ENCODE data around the gene TUBB2A.
"Not testable (repeated sequence)": the region's sequence is repeated elsewhere in the genome, so short reads cannot be mapped to it uniquely, and the experiment has no call there.

Gene TUBB2A

GRCh38 chr6:3162067-3162497, 4.7 kb upstream of the TUBB2A start:
- no peak for DNase-seq
- intact Hi-C loops (cut with DNase I), result no loop called here

GRCh38 chr6:3159805-3160781, 2.7 kb upstream of the TUBB2A start:
- DNase-seq, result peak in 41 of 42 donors; percentile 38 to 90 (median 70)
- intact Hi-C loops (cut with DNase I), result loop anchor here (10.0 kb wide), 1 partner anchor 85 kb away; no protein-coding TSS in a partner anchor

GRCh38 chr6:3156184-3157130, 887 bp downstream of the TUBB2A start:
- intact Hi-C loops (cut with DNase I), result loop anchor here (10.0 kb wide), 1 partner anchor 88 kb away; no protein-coding TSS in a partner anchor

GRCh38 chr6:3155416-3155815, 1.9 kb downstream of the TUBB2A start:
- not testable (repeated sequence) for DNase-seq
- intact Hi-C loops (cut with DNase I), result loop anchor here (10.0 kb wide), 1 partner anchor 89 kb away; no protein-coding TSS in a partner anchor

More at GRCh38 chr6:3156184-3157130, 887 bp downstream of the TUBB2A start:
- peak in 38 of 42 donors; percentile 5 to 64 (median 37) for DNase-seq

- DNase-seq, result no peak
- intact Hi-C loops (cut with DNase I), result loop anchor here (10.0 kb wide), 1 partner anchor 92 kb away; no protein-coding TSS in a partner anchor
These were observed 4.7 kb downstream of the TUBB2A start for GRCh38 chr6:3152689-3153088.

GRCh38 chr6:3151691-3152090, 5.7 kb downstream of the TUBB2A start:
- DNase-seq, result peak in 8 of 42 donors; percentile 15 to 52 (median 27)
- intact Hi-C loops (cut with DNase I), result loop anchor here (10.0 kb wide), 1 partner anchor 93 kb away; no protein-coding TSS in a partner anchor

GRCh38 chr6:3147914-3148757, 9.2 kb downstream of the TUBB2A start:
- DNase-seq, result no peak
- intact Hi-C loops (cut with DNase I), result no loop called here

- DNase-seq, result no peak
- intact Hi-C loops (cut with DNase I), result no loop called here
These were observed 12.8 kb downstream of the TUBB2A start for GRCh38 chr6:3144571-3144970.

GRCh38 chr6:3143158-3143557, 14.2 kb downstream of the TUBB2A start:
- no peak for DNase-seq
- intact Hi-C loops (cut with DNase I), result no loop called here

- no peak for DNase-seq
- intact Hi-C loops (cut with DNase I), result no loop called here
These were observed 14.8 kb downstream of the TUBB2A start for GRCh38 chr6:3142536-3142935.

- DNase-seq, result no peak
- intact Hi-C loops (cut with DNase I), result no loop called here
These were observed 17.1 kb downstream of the TUBB2A start for GRCh38 chr6:3140201-3140600.

- intact Hi-C loops (cut with DNase I), result no loop called here
- DNase-seq, result peak in 22 of 42 donors; percentile 21 to 53 (median 31)
These were observed 18.0 kb downstream of the TUBB2A start for GRCh38 chr6:3139090-3139903.

GRCh38 chr6:3138341-3138740, 19.0 kb downstream of the TUBB2A start:
- intact Hi-C loops (cut with DNase I), result no loop called here
- no peak for DNase-seq

- intact Hi-C loops (cut with DNase I); DNase-seq: not testable (repeated sequence)
These were observed 19.5 kb downstream of the TUBB2A start for GRCh38 chr6:3137873-3138272.

GRCh38 chr6:3137057-3137777, 20.1 kb downstream of the TUBB2A start:
- intact Hi-C loops (cut with DNase I), result no loop called here
- DNase-seq, result peak in 1 of 42 donors; percentile 39

GRCh38 chr6:3136292-3137011, 20.9 kb downstream of the TUBB2A start:
- DNase-seq, result no peak
- intact Hi-C loops (cut with DNase I), result no loop called here
